SK-N-SH treated with all-trans-retinoic acid at 6 μM for 48 hours (cell line): Measurements from ENCODE around the gene POLR3G.

Experiments used
- ATAC-seq: fragments of 200-7000 bp; cut with Tn5 transposase; 3 replicates; pipeline ENCODE4 v1.9.1; 2020; ENCODE audit warnings: mild to moderate bottlenecking, moderate library complexity
- ARNTL ChIP-seq: fragments of 450-650 bp; formaldehyde crosslinking; IDR thresholded peaks from 2 replicates; pipeline ENCODE4 v1.5.0; 2020; ENCODE audit warnings: low read depth, mild to moderate bottlenecking, moderate library complexity, borderline replicate concordance
- CSDC2 ChIP-seq: fragments of 250-450 bp; sonication (Bioruptor Pico); IDR thresholded peaks from 2 replicates; pipeline ENCODE4 v1.5.0; 2020; ENCODE audit warnings: mild to moderate bottlenecking, moderate library complexity
- ESRRG ChIP-seq: fragments of 250-450 bp; sonication (Bioruptor Pico); IDR thresholded peaks from 2 replicates; pipeline ENCODE4 v1.6.1; 2021; ENCODE audit warnings: mild to moderate bottlenecking
- GLIS3 ChIP-seq: fragments of 250-450 bp; sonication (Bioruptor Pico); IDR thresholded peaks from 2 replicates; pipeline ENCODE4 v1.5.0; 2020; ENCODE audit warnings: mild to moderate bottlenecking, moderate library complexity
- ISL1 ChIP-seq: fragments of 250-450 bp; sonication (Bioruptor Pico); IDR thresholded peaks from 2 replicates; pipeline ENCODE4 v2.1.2; 2022; ENCODE audit warnings: mild to moderate bottlenecking, moderate library complexity
- OSR1 ChIP-seq: fragments of 250-450 bp; sonication (Bioruptor Pico); IDR thresholded peaks from 2 replicates; pipeline ENCODE4 v1.8.0; 2022; ENCODE audit warnings: moderate library complexity, mild to moderate bottlenecking, inconsistent platforms
- PATZ1 ChIP-seq: fragments of 250-450 bp; sonication (Bioruptor Pico); IDR thresholded peaks from 2 replicates; pipeline ENCODE4 v1.8.0; 2020; ENCODE audit warnings: mild to moderate bottlenecking, moderate library complexity, borderline replicate concordance
- PPARA ChIP-seq: fragments of 250-450 bp; sonication (Bioruptor Pico); IDR thresholded peaks from 2 replicates; pipeline ENCODE4 v1.5.0; 2020; ENCODE audit warnings: mild to moderate bottlenecking, borderline replicate concordance
- RARB ChIP-seq: fragments of 250-450 bp; sonication (Bioruptor Pico); IDR thresholded peaks from 2 replicates; pipeline ENCODE4 v1.8.0; 2021; ENCODE audit warnings: mild to moderate bottlenecking, moderate library complexity
- SNAI2 ChIP-seq: fragments of 250-450 bp; sonication (Bioruptor Pico); IDR thresholded peaks from 2 replicates; pipeline ENCODE4 v1.5.0; 2020; ENCODE audit warnings: mild to moderate bottlenecking, moderate library complexity
- TCF4 ChIP-seq: fragments of 250-450 bp; sonication (Bioruptor Pico); IDR thresholded peaks from 2 replicates; pipeline ENCODE4 v1.8.0; 2021; ENCODE audit warnings: mild to moderate bottlenecking, moderate library complexity, borderline replicate concordance
- TOX ChIP-seq: fragments of 250-450 bp; sonication (Bioruptor Pico); IDR thresholded peaks from 2 replicates; pipeline ENCODE4 v1.8.0; 2021; ENCODE audit warnings: mild to moderate bottlenecking, moderate library complexity, borderline replicate concordance
- TSHZ2 ChIP-seq: fragments of 250-450 bp; sonication (Bioruptor Pico); IDR thresholded peaks from 2 replicates; pipeline ENCODE4 v1.5.0; 2020; ENCODE audit warnings: mild to moderate bottlenecking, moderate library complexity
- ZC3H10 ChIP-seq: fragments of 250-450 bp; sonication (Bioruptor Pico); IDR thresholded peaks from 2 replicates; pipeline ENCODE4 v1.5.1; 2021; ENCODE audit warnings: mild to moderate bottlenecking, moderate library complexity
- ZFP30 ChIP-seq: fragments of 450-650 bp; formaldehyde crosslinking; IDR thresholded peaks from 2 replicates; pipeline ENCODE4 v1.5.0; 2022; ENCODE audit warnings: mild to moderate bottlenecking, moderate library complexity
- ZNF565 ChIP-seq: fragments of 450-650 bp; formaldehyde crosslinking; conservative IDR thresholded peaks from 2 replicates; pipeline ENCODE4 v1.5.0; 2020; ENCODE audit warnings: low read depth, mild to moderate bottlenecking, moderate library complexity
- ZNF70 ChIP-seq: fragments of 450-650 bp; formaldehyde crosslinking; IDR thresholded peaks from 2 replicates; pipeline ENCODE4 v1.5.0; 2020; ENCODE audit warnings: mild to moderate bottlenecking, moderate library complexity
- ZNF8 ChIP-seq: fragments of 450-650 bp; formaldehyde crosslinking; IDR thresholded peaks from 2 replicates; pipeline ENCODE4 v1.5.0; 2020; ENCODE audit warnings: mild to moderate bottlenecking, moderate library complexity
- TF ChIP-seq, protein P1 (sequence below): fragments of 250-450 bp; sonication (Bioruptor Pico); IDR thresholded peaks from 2 replicates; pipeline ENCODE4 v1.5.1; 2021; ENCODE audit warnings: mild to moderate bottlenecking, moderate library complexity
- TF ChIP-seq, protein P2 (sequence below): fragments of 250-450 bp; sonication (Bioruptor Pico); IDR thresholded peaks from 2 replicates; pipeline ENCODE4 v1.5.1; 2020; ENCODE audit warnings: low read depth, mild to moderate bottlenecking, moderate library complexity
- TF ChIP-seq, protein P3 (sequence below): fragments of 250-450 bp; sonication (Bioruptor Pico); IDR thresholded peaks from 2 replicates; pipeline ENCODE4 v1.8.0; 2021; ENCODE audit warnings: low read depth, mild to moderate bottlenecking, moderate library complexity, borderline replicate concordance

The POLR3G gene

DNA sequence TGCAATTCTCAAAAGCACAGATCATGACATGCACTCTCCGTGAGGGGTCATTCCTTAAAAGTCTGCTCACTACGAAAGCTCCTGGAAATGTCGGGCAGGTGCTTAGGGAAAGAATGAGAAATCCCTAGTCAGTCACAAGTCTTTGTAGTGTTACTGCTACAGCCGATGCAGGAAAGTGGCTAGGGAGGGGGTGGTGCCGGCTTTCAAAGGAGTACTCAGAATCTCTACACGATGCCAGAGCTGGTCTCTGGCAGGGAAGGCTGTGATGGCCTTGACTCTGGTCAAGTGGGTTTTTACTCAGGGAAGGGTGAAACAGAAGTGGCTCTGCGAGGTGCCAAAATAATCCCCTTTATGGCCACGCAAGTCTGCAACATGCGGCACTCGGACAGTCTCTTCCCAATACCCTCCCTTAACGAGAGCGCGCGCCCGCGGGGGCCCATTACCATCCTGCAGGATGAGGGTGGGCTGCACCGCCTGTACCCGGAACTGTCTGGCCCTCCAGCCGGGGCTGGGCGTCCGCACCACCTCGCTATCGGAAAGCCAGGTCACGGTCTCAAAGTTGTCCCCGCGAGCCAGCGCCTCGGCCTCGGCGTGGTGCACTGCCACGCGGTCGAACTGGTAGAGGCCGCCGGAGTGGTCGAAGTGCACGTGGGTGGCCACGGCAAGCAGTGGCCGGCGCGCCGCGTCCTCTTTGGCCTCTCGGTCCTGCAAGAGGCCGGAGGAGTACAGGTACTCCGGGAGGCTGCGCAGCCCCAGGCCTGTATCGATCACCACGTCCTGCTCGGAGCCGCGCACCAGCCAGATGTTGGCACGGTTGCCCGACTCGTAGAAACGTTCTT lies 1.0 kb upstream of the POLR3G start:
- peak; percentile 46 for ATAC-seq
- TF ChIP-seq GLIS3 (CRISPR knock-in tag), result no peak
- no peak for TF ChIP-seq ZNF70
- no peak for TF ChIP-seq ZNF565 (CRISPR knock-in tag)
- no peak for TF ChIP-seq TCF4
- no peak for TF ChIP-seq TOX
- TF ChIP-seq CSDC2 (CRISPR knock-in tag), result no peak
- TF ChIP-seq, protein P1, sequence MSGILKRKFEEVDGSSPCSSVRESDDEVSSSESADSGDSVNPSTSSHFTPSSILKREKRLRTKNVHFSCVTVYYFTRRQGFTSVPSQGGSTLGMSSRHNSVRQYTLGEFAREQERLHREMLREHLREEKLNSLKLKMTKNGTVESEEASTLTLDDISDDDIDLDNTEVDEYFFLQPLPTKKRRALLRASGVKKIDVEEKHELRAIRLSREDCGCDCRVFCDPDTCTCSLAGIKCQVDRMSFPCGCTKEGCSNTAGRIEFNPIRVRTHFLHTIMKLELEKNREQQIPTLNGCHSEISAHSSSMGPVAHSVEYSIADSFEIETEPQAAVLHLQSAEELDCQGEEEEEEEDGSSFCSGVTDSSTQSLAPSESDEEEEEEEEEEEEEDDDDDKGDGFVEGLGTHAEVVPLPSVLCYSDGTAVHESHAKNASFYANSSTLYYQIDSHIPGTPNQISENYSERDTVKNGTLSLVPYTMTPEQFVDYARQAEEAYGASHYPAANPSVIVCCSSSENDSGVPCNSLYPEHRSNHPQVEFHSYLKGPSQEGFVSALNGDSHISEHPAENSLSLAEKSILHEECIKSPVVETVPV (CRISPR knock-in tag), result no peak
- TF ChIP-seq, protein P2, sequence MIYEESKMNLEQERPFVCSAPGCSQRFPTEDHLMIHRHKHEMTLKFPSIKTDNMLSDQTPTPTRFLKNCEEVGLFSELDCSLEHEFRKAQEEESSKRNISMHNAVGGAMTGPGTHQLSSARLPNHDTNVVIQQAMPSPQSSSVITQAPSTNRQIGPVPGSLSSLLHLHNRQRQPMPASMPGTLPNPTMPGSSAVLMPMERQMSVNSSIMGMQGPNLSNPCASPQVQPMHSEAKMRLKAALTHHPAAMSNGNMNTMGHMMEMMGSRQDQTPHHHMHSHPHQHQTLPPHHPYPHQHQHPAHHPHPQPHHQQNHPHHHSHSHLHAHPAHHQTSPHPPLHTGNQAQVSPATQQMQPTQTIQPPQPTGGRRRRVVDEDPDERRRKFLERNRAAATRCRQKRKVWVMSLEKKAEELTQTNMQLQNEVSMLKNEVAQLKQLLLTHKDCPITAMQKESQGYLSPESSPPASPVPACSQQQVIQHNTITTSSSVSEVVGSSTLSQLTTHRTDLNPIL (CRISPR knock-in tag), result no peak
- no peak for TF ChIP-seq SNAI2
- TF ChIP-seq ISL1, result no peak
- TF ChIP-seq ESRRG (CRISPR knock-in tag), result no peak
- no peak for TF ChIP-seq PPARA
- TF ChIP-seq ZNF8 (CRISPR knock-in tag), result no peak
- TF ChIP-seq RARB (CRISPR knock-in tag), result no peak
- no peak; the same call in 1 of the 2 replicates for TF ChIP-seq TSHZ2 (CRISPR knock-in tag)
- TF ChIP-seq ZFP30, result no peak

GRCh38 chr5:90475436-90475980 lies 844 bp downstream of the POLR3G start:
- ATAC-seq, result no peak
- no peak for TF ChIP-seq CSDC2 (CRISPR knock-in tag)
- no peak for TF ChIP-seq SNAI2
- TF ChIP-seq, protein P3, sequence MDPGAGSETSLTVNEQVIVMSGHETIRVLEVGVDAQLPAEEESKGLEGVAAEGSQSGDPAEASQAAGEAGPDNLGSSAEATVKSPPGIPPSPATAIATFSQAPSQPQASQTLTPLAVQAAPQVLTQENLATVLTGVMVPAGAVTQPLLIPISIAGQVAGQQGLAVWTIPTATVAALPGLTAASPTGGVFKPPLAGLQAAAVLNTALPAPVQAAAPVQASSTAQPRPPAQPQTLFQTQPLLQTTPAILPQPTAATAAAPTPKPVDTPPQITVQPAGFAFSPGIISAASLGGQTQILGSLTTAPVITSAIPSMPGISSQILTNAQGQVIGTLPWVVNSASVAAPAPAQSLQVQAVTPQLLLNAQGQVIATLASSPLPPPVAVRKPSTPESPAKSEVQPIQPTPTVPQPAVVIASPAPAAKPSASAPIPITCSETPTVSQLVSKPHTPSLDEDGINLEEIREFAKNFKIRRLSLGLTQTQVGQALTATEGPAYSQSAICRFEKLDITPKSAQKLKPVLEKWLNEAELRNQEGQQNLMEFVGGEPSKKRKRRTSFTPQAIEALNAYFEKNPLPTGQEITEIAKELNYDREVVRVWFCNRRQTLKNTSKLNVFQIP (CRISPR knock-in tag), result no peak
- no peak for TF ChIP-seq TSHZ2 (CRISPR knock-in tag)
- no peak for TF ChIP-seq ISL1
- TF ChIP-seq ZNF8 (CRISPR knock-in tag), result no peak
- TF ChIP-seq, protein P2 (CRISPR knock-in tag), result no peak

GRCh38 chr5:90476391-90476790 lies 1.7 kb downstream of the POLR3G start:
- ATAC-seq, result no peak
- TF ChIP-seq, protein P3 (CRISPR knock-in tag), result no peak
- TF ChIP-seq RARB (CRISPR knock-in tag) (no peak), ZNF565 (CRISPR knock-in tag) (no peak), SNAI2 (no peak), OSR1 (no peak), TCF4 (no peak), PPARA (no peak), ARNTL (CRISPR knock-in tag) (no peak), ZC3H10 (CRISPR knock-in tag) (no peak), TOX (no peak), PATZ1 (no peak)
